ENCODE data around the gene GDPD4. TPM values are rescaled to one million over a fixed set of nuclear protein-coding genes. Genes with fewer than 3 reads are reported as not detected.

GDPD4 gene
- total and polyA plus RNA-seq, 2 of the 4 experiments (the other 2 are of a cell fraction), result not detected

DNA sequence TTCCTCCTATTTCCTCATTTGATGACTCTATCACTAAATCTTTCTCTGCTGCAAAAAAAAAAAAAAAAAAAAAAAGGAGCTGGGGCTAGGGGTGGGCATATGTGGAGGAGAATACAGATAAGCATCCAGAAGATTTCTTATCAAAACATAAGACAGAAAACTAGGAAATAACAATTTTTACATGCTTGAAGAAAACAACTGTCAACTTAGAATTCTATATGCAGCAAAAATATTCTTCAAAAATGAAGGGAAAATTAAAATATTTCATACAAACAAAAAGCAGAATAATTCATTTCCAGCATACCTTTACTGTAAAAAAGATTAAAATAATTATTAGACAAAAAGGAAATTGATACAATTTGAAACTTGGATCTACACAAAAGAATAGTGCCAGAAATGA, 38.7 kb downstream of the GDPD4 start:
- H3K18ac ChIP-seq (ENCODE audit: low read depth, low read length), result no peak overlapping the region
- H3K4me2 ChIP-seq (ENCODE audit: low read depth, low read length), result no peak overlapping the region
- peaks cover 10% of the 10 kb centered on the region for H3K4me1 ChIP-seq (ENCODE audit: control insufficient read depth, insufficient read depth, low read length)
- no peak overlapping the region for H4K5ac ChIP-seq (ENCODE audit: low read depth, low read length)
- ATAC-seq (ENCODE audit: low read depth) (no peak), DNase-seq (no peak)
- no peak overlapping the region for H4K8ac ChIP-seq (ENCODE audit: low read depth in 2 of 2, low read length in 2 of 2)
- H3K9me3 ChIP-seq (ENCODE audit: control insufficient read depth, insufficient read depth, low read length), result peaks cover 14% of the 10 kb centered on the region; the same call in 1 of the 2 replicates
- H2BK20ac ChIP-seq (ENCODE audit: low read depth, low read length), result no peak overlapping the region
- in situ Hi-C loops (cut with MboI; ENCODE audit: low sequenced_read_pairs), result no loop called here
- no peak overlapping the region for H3K9ac ChIP-seq (ENCODE audit: low read depth, low read length)
- H3K14ac ChIP-seq (replicated peaks; ENCODE audit: low read depth, low read length), result no peak overlapping the region
- no peak overlapping the region for H2BK120ac ChIP-seq (ENCODE audit: low read depth, low read length)
- H3K4ac ChIP-seq (ENCODE audit: low read depth, low read length), result no peak overlapping the region
- H3K36me3 ChIP-seq (ENCODE audit: control insufficient read depth, insufficient read depth, low read length), result no peaks in the 10 kb centered on the region
- no TSS peak for BruUV-seq (replicated peaks)
- no peak overlapping the region for H2AK9ac ChIP-seq (replicated peaks; ENCODE audit: low read depth, low read length, poor library complexity)
- no peak overlapping the region for H4K91ac ChIP-seq (ENCODE audit: insufficient read depth, low read depth, low read length)
- H4K20me1 ChIP-seq (ENCODE audit: insufficient read depth, low read length), result no peaks in the 10 kb centered on the region
- intact Hi-C loops (cut with micrococcal nuclease), result no loop called here
- H2BK5ac ChIP-seq (ENCODE audit: low read depth, low read length, poor library complexity, severe bottlenecking), result no peak overlapping the region
- no peaks in the 10 kb centered on the region for H3K79me1 ChIP-seq (ENCODE audit: low read depth in 1 of 2, low read length in 2 of 2)
- no peak overlapping the region for H3K4me3 ChIP-seq (ENCODE audit: insufficient read depth, low read depth, low read length)
- H3K23ac ChIP-seq (ENCODE audit: low read depth, low read length), result no peak overlapping the region
- H3K27me3 ChIP-seq (ENCODE audit: control insufficient read depth, insufficient read depth, low read length), result no peaks in the 10 kb centered on the region
- no peak overlapping the region for H2BK15ac ChIP-seq (ENCODE audit: low read depth, low read length)
- ChIA-PET CTCF (no interaction called here), POLR2A (ENCODE audit: unreplicated experiment) (no interaction called here)
- no peak overlapping the region for H2AK5ac ChIP-seq (ENCODE audit: low read depth, low read length)
- dilution Hi-C loops (cut with HindIII; ENCODE audit: low sequenced_read_pairs, unreplicated experiment), result no loop called here
- no peak overlapping the region for H3K27ac ChIP-seq (ENCODE audit: insufficient read depth, low read length)
- no peak overlapping the region for H2AFZ ChIP-seq (replicated peaks; ENCODE audit: low read length, poor library complexity)
- H3K56ac ChIP-seq (ENCODE audit: extremely low read depth, insufficient read depth, low read length), result no peak overlapping the region
- TF ChIP-seq BHLHE40 (IDR thresholded peaks at IDR 0.05; ENCODE audit: low read depth, low read length), result no peak
- peaks cover 2% of the 10 kb centered on the region; the same call in 1 of the 2 replicates for H3K9me1 ChIP-seq (ENCODE audit: insufficient read depth, low read length)
